H9 (cell line): ENCODE measurements around the gene GHRHR. TPM values are rescaled to one million over a fixed set of nuclear protein-coding genes. Genes with fewer than 3 reads are reported as not detected.

ENCODE experiments used
- DNase-seq: peaks from one replicate; pipeline ENCODE4 v3.0.0-alpha.2; 2017
- H2AFZ ChIP-seq: one replicate; pipeline ENCODE4 v1.6.1; 2013; ENCODE audit warnings: mild to moderate bottlenecking, low read length, control low read depth, moderate library complexity
- H2AK5ac ChIP-seq: 2 replicates; pipeline ENCODE4 v1.6.1; 2013; ENCODE audit warnings: low read length, control low read depth, mixed read lengths; ENCODE audit not compliant: insufficient read length
- H2BK120ac ChIP-seq: one replicate; pipeline ENCODE4 v1.6.1; 2013; ENCODE audit warnings: low read depth, mild to moderate bottlenecking, low read length, control low read depth, inconsistent platforms; ENCODE audit not compliant: poor library complexity, severe bottlenecking
- H2BK12ac ChIP-seq: 2 replicates; pipeline ENCODE4 v1.6.1; 2013; ENCODE audit warnings: low read length, control low read depth, mixed read lengths, low read depth; ENCODE audit not compliant: insufficient read length
- H2BK15ac ChIP-seq: 2 replicates; pipeline ENCODE4 v1.6.1; 2013; ENCODE audit warnings: low read depth, low read length, control low read depth
- H2BK20ac ChIP-seq: one replicate; pipeline ENCODE4 v1.6.1; 2013; ENCODE audit warnings: low read depth, mild to moderate bottlenecking, low read length, control low read depth, inconsistent platforms; ENCODE audit not compliant: poor library complexity, severe bottlenecking
- H2BK5ac ChIP-seq: 2 replicates; pipeline ENCODE4 v1.6.1; 2013; ENCODE audit warnings: low read length, control low read depth, mixed read lengths; ENCODE audit not compliant: insufficient read length
- H3K14ac ChIP-seq: 2 replicates; pipeline ENCODE4 v1.6.1; 2013; ENCODE audit warnings: low read length, control low read depth; ENCODE audit not compliant: insufficient read depth
- H3K18ac ChIP-seq: 2 replicates; pipeline ENCODE4 v1.6.1; 2013; ENCODE audit warnings: low read depth, mild to moderate bottlenecking, mixed read lengths, low read length, control low read depth; ENCODE audit not compliant: insufficient read length
- H3K23ac ChIP-seq: 2 replicates; pipeline ENCODE4 v1.6.1; 2013; ENCODE audit warnings: low read length, control low read depth, mixed read lengths, low read depth; ENCODE audit not compliant: insufficient read length
- H3K23me2 ChIP-seq: 2 replicates; pipeline ENCODE4 v1.6.1; 2013; ENCODE audit warnings: low read depth, mild to moderate bottlenecking, mixed read lengths, low read length, control low read depth; ENCODE audit not compliant: insufficient read length, poor library complexity, severe bottlenecking
- H3K27ac ChIP-seq: 2 replicates; pipeline ENCODE4 v1.5.1; 2013; ENCODE audit warnings: low read length, control low read depth, mixed read lengths, low read depth; ENCODE audit not compliant: insufficient read length
- H3K27me3 ChIP-seq: 2 replicates; pipeline ENCODE4 v1.6.1; 2013; ENCODE audit warnings: low read length, control low read depth, inconsistent platforms; ENCODE audit not compliant: insufficient read depth
- H3K4ac ChIP-seq: 2 replicates; pipeline ENCODE4 v1.6.1; 2013; ENCODE audit warnings: low read depth, mild to moderate bottlenecking, control low read depth, inconsistent platforms, low read length, moderate library complexity
- H3K4me1 ChIP-seq: 2 replicates; pipeline ENCODE4 v1.6.1; 2013; ENCODE audit warnings: low read length, control low read depth, inconsistent platforms; ENCODE audit not compliant: insufficient read depth
- H3K4me2 ChIP-seq: 2 replicates; pipeline ENCODE4 v1.6.1; 2013; ENCODE audit warnings: low read length, control low read depth, mixed read lengths; ENCODE audit not compliant: insufficient read length, insufficient read depth
- H3K56ac ChIP-seq: 2 replicates; pipeline ENCODE4 v1.6.1; 2013; ENCODE audit warnings: low read depth, mild to moderate bottlenecking, mixed read lengths, low read length, control low read depth; ENCODE audit not compliant: insufficient read length
- H3K79me1 ChIP-seq: 2 replicates; pipeline ENCODE4 v1.6.1; 2013; ENCODE audit warnings: low read depth, mild to moderate bottlenecking, moderate library complexity, low read length, control low read depth, inconsistent platforms; ENCODE audit not compliant: insufficient read depth, poor library complexity, severe bottlenecking
- H3K79me2 ChIP-seq: 2 replicates; pipeline ENCODE4 v1.6.1; 2013; ENCODE audit warnings: low read length, control low read depth, inconsistent platforms; ENCODE audit not compliant: insufficient read depth
- H3K9ac ChIP-seq: 2 replicates; pipeline ENCODE4 v1.6.1; 2013; ENCODE audit warnings: low read length, control low read depth, mixed read lengths; ENCODE audit not compliant: insufficient read length; ENCODE audit errors: extremely low read depth
- H3K9me3 ChIP-seq: one replicate; pipeline ENCODE4 v1.6.1; 2013; ENCODE audit warnings: low read depth, low read length, inconsistent platforms; ENCODE audit not compliant: control insufficient read depth
- H3T11ph ChIP-seq: one replicate; pipeline ENCODE4 v1.6.1; 2013; ENCODE audit warnings: mild to moderate bottlenecking, low read length, control low read depth, inconsistent platforms
- H4K20me1 ChIP-seq: one replicate; pipeline ENCODE4 v1.6.1; 2013; ENCODE audit not compliant: control insufficient read depth, insufficient read length, insufficient read depth
- H4K5ac ChIP-seq: 2 replicates; pipeline ENCODE4 v1.6.1; 2013; ENCODE audit warnings: low read depth, mild to moderate bottlenecking, mixed read lengths, low read length, control low read depth; ENCODE audit not compliant: insufficient read length
- H4K8ac ChIP-seq: replicated peaks from 2 replicates; pipeline ENCODE4 v1.6.1; 2013; ENCODE audit warnings: low read length, control low read depth, mixed read lengths, low read depth; ENCODE audit not compliant: insufficient read length
- H4K91ac ChIP-seq: 2 replicates; pipeline ENCODE4 v1.6.1; 2013; ENCODE audit warnings: low read depth, mild to moderate bottlenecking, moderate library complexity, mixed read lengths, low read length, control low read depth; ENCODE audit not compliant: insufficient read length
- H3K27ac Mint-ChIP-seq, 3 experiments: 2 replicates in 2 of 3; 3 replicates in 1 of 3; pipeline ENCODE4 v1.8.0; 2020 to 2021; ENCODE audit warnings: mixed read lengths in 3 of 3, mild to moderate bottlenecking in 1 of 3, moderate library complexity in 1 of 3
- H3K27me3 Mint-ChIP-seq: 2 replicates; pipeline ENCODE4 v1.8.0; 2021; ENCODE audit warnings: low read depth, mild to moderate bottlenecking, moderate library complexity, mixed read lengths
- H3K36me3 Mint-ChIP-seq, 3 experiments: 2 replicates in 2 of 3; 3 replicates in 1 of 3; pipeline ENCODE4 v1.8.0; 2020 to 2021; ENCODE audit warnings: low read depth in 3 of 3, mixed read lengths in 3 of 3; ENCODE audit not compliant: insufficient read depth in 1 of 3
- H3K4me1 Mint-ChIP-seq, 2 experiments: 2 replicates each; pipeline ENCODE4 v1.8.0; 2020; ENCODE audit warnings: mixed read lengths in 2 of 2
- H3K4me3 Mint-ChIP-seq, 2 experiments: 2 replicates in 1 of 2; 3 replicates in 1 of 2; pipeline ENCODE4 v1.8.0; 2020 to 2021; ENCODE audit warnings: mild to moderate bottlenecking in 2 of 2, mixed read lengths in 2 of 2, moderate library complexity in 1 of 2
- H3K9me3 Mint-ChIP-seq, 2 experiments: 2 replicates in 1 of 2; 3 replicates in 1 of 2; pipeline ENCODE4 v1.8.0; 2020; ENCODE audit warnings: mild to moderate bottlenecking in 2 of 2, mixed read lengths in 2 of 2, moderate library complexity in 1 of 2
- CTCF ChIP-seq: fragments of 200-600 bp; sonication (generic); conservative IDR thresholded peaks from 3 replicates; pipeline ENCODE4 v1.8.0; 2021; ENCODE audit warnings: antibody characterized with exemption, mild to moderate bottlenecking
- WGBS: extraction: QIAGEN DNeasy Blood & Tissue Kit; methylation state at CpG from one replicate; pipeline ENCODE4 v1.1.7; 2013; ENCODE audit warnings: missing lambda C conversion rate, low lambda C conversion rate, mixed read lengths; ENCODE audit not compliant: insufficient read length; ENCODE audit errors: extremely low coverage; 5-methylcytosine and 5-hydroxymethylcytosine counted together
- total RNA-seq: library from RNA; stranded (reverse); gene quantifications from 2 replicates; pipeline ENCODE4 v1.2.1, GENCODE V29; 2021

GHRHR gene
- total RNA-seq, 1 experiment from 2014 or later = 7.4 TPM

GRCh38 chr7:30971840-30972563, 8.2 kb downstream of the GHRHR start:
- Histone ChIP-seq H3K9ac (no peak overlapping the region), H3K79me2 (no peaks in the 10 kb centered on the region), H4K20me1 (no peaks in the 10 kb centered on the region), H3K23ac (no peak overlapping the region), H3K14ac (no peak overlapping the region), H3K27ac (no peak overlapping the region), H2BK15ac (no peak overlapping the region), H3K23me2 (no peaks in the 10 kb centered on the region), H3K56ac (no peak overlapping the region), H2BK5ac (no peak overlapping the region), H3T11ph (no peak overlapping the region), H2BK120ac (no peak overlapping the region), H3K4ac (no peak overlapping the region), H3K27me3 (no peaks in the 10 kb centered on the region), H3K4me2 (no peak overlapping the region), H2AK5ac (no peak overlapping the region), H4K5ac (no peak overlapping the region), H2BK20ac (no peak overlapping the region), H4K8ac (no peak overlapping the region), H4K91ac (no peak overlapping the region), H3K18ac (no peak overlapping the region), H3K9me3 (no peaks in the 10 kb centered on the region), H3K4me1 (no peaks in the 10 kb centered on the region; the same call in 1 of the 2 replicates), H2BK12ac (no peak overlapping the region), H3K79me1 (no peaks in the 10 kb centered on the region), H2AFZ (no peak overlapping the region)
- no peak for TF ChIP-seq CTCF
- H3K27me3 Mint-ChIP-seq = peaks cover 42% of the 10 kb centered on the region
- no peaks in the 10 kb centered on the region for H3K36me3 Mint-ChIP-seq
- no peak overlapping the region; a peak in 1 of 5 replicates for H3K4me3 Mint-ChIP-seq
- DNase-seq = peak; percentile 30
- no peaks in the 10 kb centered on the region for H3K9me3 Mint-ChIP-seq
- no CpG with 5 or more reads among the region's 15 CpGs for WGBS
- peaks cover 17 to 25% of the 10 kb centered on the region in 2 experiments for H3K4me1 Mint-ChIP-seq
- H3K27ac Mint-ChIP-seq = no peak overlapping the region; a peak in 1 of 7 replicates
